Mesodermal cell (in vitro differentiated cells): ENCODE results near the gene SNTG2.

Experiments
- H3K27ac ChIP-seq: 2 replicates; pipeline ENCODE4 v1.7.0; 2013; ENCODE audit warnings: mild to moderate bottlenecking, low read depth, low read length, moderate library complexity; ENCODE audit not compliant: severe bottlenecking
- H3K36me3 ChIP-seq: 2 replicates; pipeline ENCODE4 v1.7.1; 2013; ENCODE audit warnings: mild to moderate bottlenecking, low read length, moderate library complexity; ENCODE audit not compliant: control insufficient read depth, insufficient read depth
- H3K4me1 ChIP-seq: one replicate; pipeline ENCODE4 v1.7.1; 2013; ENCODE audit warnings: mild to moderate bottlenecking, low read length; ENCODE audit not compliant: insufficient read depth, control insufficient read depth, poor library complexity, severe bottlenecking
- H3K4me3 ChIP-seq: 2 replicates; pipeline ENCODE4 v1.7.0; 2013; ENCODE audit warnings: low read length, control low read depth, mild to moderate bottlenecking; ENCODE audit not compliant: insufficient read depth, poor library complexity, severe bottlenecking; ENCODE audit errors: extremely low read depth
- H3K9me3 ChIP-seq: 2 replicates; pipeline ENCODE4 v1.7.1; 2013; ENCODE audit warnings: mild to moderate bottlenecking, low read length, moderate library complexity; ENCODE audit not compliant: control insufficient read depth
- WGBS, 2 experiments: methylation state at CpG; one replicate each; pipeline ENCODE4 v1.1.5; 2013; ENCODE audit warnings: missing lambda C conversion rate in 2 of 2; ENCODE audit not compliant: insufficient coverage in 2 of 2; 5-methylcytosine and 5-hydroxymethylcytosine counted together

The SNTG2 gene

DNA sequence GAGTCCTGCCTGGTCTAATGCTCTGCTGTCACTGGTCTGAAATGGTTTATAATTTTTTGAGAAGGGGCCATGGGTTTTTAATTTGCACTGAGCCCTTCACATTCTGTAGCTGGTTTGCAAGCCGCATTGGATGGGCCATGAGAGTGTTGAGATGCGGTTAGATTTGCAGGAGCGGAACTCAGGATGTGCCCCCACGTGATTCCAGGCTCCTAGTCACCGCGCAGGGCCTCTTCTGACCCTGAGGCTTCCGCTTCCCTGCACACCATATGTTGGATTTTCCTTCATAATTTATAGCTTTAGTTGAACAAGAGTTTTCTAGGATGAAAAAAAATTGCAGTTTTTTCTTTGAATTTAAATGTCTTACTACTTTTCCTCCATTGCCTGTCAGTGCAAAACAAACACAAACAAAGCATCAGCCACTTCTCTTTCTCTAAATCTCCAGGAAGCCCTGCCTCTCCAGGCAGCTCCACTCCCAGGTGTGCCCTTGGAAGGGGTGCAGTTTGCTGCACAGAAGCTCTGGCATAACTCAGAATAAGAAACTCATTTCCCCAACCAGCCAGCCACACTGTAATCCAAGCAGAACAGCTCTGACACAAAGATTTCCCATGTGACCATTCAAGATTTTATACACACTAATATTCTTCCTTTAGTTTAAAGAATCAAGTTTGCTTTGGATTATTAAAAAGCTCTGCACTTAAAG, 444.2 kb downstream of the SNTG2 start:
- WGBS, 2 experiments = 95 to 100% methylated on average over 4 to 6 of the region's 7 CpGs
- no peak overlapping the region for H3K27ac ChIP-seq
- H3K36me3 ChIP-seq = no peaks in the 10 kb centered on the region
- no peak overlapping the region for H3K4me3 ChIP-seq
- no peaks in the 10 kb centered on the region for H3K9me3 ChIP-seq
- H3K4me1 ChIP-seq = no peaks in the 10 kb centered on the region

- Histone ChIP-seq H3K27ac (no peak overlapping the region), H3K36me3 (no peaks in the 10 kb centered on the region), H3K4me1 (no peaks in the 10 kb centered on the region), H3K4me3 (no peak overlapping the region), H3K9me3 (no peaks in the 10 kb centered on the region)
- 78 to 84% methylated on average over 3 to 4 of the region's 4 CpGs for WGBS, 2 experiments
Measured at GRCh38 chr2:1397350-1397749, 446.7 kb downstream of the SNTG2 start.

DNA sequence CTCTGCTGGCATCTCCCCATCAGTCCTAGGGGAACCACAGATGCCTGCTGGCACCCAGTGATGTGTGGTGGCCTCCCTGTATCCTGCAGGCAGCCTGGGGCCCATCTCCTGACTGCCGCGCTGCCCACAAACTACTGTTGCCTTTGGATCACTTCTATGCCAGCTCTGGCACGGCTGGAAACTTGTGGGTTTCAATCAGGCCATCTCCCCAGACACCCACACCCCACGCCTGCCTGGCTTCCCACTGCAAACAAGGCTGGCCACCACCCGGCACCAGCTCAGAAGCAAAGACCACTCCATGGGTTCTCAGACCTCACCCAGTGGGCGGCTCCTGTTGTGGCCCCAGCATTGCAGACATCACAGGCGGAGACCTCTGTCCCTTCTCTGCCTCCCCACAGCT, 447.5 kb downstream of the SNTG2 start:
- Histone ChIP-seq H3K4me3 (no peak overlapping the region), H3K4me1 (no peaks in the 10 kb centered on the region), H3K9me3 (peaks cover 4% of the 10 kb centered on the region), H3K27ac (no peak overlapping the region), H3K36me3 (no peaks in the 10 kb centered on the region)
- 93% methylated on average over 5 to 6 of the region's 7 CpGs for WGBS, 2 experiments

DNA sequence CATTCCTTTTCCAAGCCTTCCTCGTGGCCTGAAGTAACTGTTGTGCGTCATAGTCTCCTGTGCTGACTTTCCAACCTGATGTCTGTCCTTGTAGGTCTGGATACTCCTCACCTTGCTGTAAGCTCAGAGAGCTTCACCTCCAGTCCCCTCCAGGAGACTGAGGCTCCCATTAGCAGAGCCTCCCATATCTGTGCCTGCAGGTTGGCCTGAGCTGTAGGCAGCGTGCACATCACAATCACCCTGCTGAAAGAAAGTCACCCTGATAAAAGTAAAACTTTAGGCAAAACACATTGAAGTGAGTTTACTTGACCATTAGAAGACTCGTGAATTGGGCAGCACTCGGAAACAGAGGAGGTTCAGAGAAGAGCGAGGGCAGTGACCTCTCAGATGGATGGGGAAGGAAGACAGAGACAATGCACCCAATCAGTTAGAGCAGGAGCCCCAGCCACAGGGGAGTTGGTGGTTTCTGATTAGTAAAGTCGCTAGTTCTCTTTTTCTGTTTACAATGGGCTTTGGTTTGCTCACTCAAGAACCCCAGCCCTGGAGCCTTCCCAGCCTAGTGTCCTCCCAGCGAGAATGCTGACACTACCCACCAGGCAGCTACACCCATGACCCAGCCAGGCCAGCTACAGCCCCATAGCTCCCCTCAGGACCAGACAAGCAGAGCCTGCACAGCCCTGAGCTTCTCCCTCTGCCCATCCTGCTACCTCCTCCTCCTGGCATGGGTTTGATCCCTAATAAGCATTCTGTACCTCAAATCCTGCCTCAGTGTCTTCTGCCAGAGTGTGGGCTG, 450.5 kb downstream of the SNTG2 start:
- Histone ChIP-seq H3K9me3 (peaks cover 4% of the 10 kb centered on the region), H3K36me3 (no peaks in the 10 kb centered on the region), H3K4me3 (no peak overlapping the region), H3K27ac (no peak overlapping the region), H3K4me1 (no peaks in the 10 kb centered on the region)
- WGBS, 2 experiments = 90 to 96% methylated on average over 6 of the region's 8 CpGs

- Histone ChIP-seq H3K4me3 (no peak overlapping the region), H3K27ac (no peak overlapping the region), H3K4me1 (no peaks in the 10 kb centered on the region), H3K36me3 (no peaks in the 10 kb centered on the region), H3K9me3 (peaks cover 4% of the 10 kb centered on the region)
- 87 to 88% methylated on average over 6 to 7 of the region's 9 CpGs for WGBS, 2 experiments
Measured at GRCh38 chr2:1402064-1402463, 451.4 kb downstream of the SNTG2 start.

DNA sequence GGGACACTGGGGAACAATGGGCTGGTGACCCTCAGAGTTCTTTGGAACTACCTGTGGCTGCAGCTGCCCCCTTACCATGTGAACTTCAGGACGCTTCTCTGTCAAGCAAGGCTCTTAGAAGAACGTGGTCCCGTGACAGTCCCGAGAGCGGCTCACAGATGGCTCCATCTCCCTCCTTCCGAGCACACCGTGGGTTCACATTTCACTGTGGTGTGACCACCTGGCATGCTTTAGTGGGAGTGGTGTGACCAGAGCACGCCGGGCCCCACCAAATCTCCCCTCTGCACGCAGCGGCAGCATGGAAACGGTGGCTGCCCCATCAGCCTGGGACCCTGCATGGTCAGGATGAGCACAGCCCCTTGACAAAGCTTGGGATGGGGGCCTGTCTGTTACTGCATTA, 452.9 kb downstream of the SNTG2 start:
- no peaks in the 10 kb centered on the region for H3K4me1 ChIP-seq

DNA sequence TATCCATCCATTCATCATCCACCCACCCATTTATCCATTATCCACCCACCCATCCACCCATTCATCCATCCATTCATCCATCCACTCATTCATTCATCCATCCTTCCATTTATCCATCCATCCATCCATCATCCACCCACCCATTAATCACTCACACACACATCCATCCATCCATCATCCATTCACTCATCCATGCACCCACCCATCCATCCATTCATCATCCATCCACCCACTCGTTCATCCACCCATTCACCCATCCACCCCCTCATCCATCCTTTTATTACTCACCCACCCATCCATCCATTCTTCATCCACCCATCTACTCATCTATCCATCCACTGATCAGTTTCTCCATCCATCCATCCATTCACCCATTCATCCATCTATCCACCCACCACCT, 454.5 kb downstream of the SNTG2 start:
- 82 to 87% methylated on average over 1 of the region's 1 CpG for WGBS, 2 experiments
- Histone ChIP-seq H3K36me3 (no peaks in the 10 kb centered on the region), H3K9me3 (peaks cover 4% of the 10 kb centered on the region)

More for the DNA sequence above, 452.9 kb downstream of the SNTG2 start:
- Histone ChIP-seq H3K4me3 (no peak overlapping the region), H3K27ac (no peak overlapping the region), H3K36me3 (no peaks in the 10 kb centered on the region), H3K9me3 (peaks cover 4% of the 10 kb centered on the region)
- WGBS, 2 experiments = 89 to 93% methylated on average over 12 of the region's 12 CpGs

DNA sequence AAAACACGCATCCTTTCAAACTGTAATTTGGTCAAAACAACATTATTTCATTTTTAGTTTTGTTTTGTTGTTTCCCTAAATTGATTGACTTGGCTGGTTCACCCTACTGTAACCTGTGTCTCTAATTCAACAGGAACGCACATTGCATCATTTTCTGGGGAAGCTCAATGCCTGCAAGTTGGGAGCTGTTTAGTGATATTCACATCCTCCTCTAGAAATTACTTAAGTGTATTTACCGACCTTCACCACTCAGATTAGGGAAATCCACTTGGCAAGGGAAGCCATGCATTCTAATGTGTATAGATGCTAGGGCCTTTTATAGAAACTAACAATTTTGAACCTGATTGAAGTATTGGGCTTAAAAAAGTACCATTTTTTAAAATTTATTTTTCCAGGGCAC, 455.3 kb downstream of the SNTG2 start:
- WGBS, 2 experiments = no CpG with 5 or more reads among the region's 3 CpGs
- Histone ChIP-seq H3K4me3 (no peak overlapping the region), H3K36me3 (no peaks in the 10 kb centered on the region), H3K9me3 (peaks cover 4% of the 10 kb centered on the region), H3K27ac (no peak overlapping the region), H3K4me1 (no peaks in the 10 kb centered on the region)

More for the DNA sequence above, 454.5 kb downstream of the SNTG2 start:
- Histone ChIP-seq H3K4me1 (no peaks in the 10 kb centered on the region), H3K27ac (no peak overlapping the region), H3K4me3 (no peak overlapping the region)

DNA sequence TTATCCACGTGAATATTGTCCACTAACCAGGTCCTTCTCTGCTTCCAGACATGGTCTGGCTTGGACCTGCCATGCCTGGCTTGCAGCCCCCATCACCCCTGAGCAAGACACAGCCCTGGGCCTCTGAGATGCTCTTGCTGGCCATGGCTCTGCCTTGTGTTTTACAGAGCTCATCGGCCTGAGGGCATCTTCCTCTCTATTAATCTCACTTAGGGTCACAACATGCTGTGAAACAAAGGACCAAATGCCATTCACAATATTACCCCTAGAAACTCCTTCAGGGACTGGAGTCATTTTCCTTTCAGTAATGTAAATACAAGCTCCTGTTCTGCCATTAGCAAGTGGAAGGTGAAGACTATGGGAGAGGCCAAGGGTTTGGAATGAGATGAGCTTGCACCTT, 455.8 kb downstream of the SNTG2 start:
- 62 to 80% methylated on average over 1 to 2 of the region's 2 CpGs for WGBS, 2 experiments

GRCh38 chr2:1407950-1408675, 457.5 kb downstream of the SNTG2 start:
- Histone ChIP-seq H3K9me3 (no peaks in the 10 kb centered on the region), H3K4me1 (peaks cover 5% of the 10 kb centered on the region), H3K27ac (no peak overlapping the region), H3K36me3 (no peaks in the 10 kb centered on the region), H3K4me3 (no peak overlapping the region)
- 89% methylated on average over 8 to 12 of the region's 16 CpGs for WGBS, 2 experiments

More for the DNA sequence above, 455.8 kb downstream of the SNTG2 start:
- Histone ChIP-seq H3K27ac (no peak overlapping the region), H3K9me3 (peaks cover 4% of the 10 kb centered on the region), H3K4me3 (no peak overlapping the region), H3K4me1 (no peaks in the 10 kb centered on the region), H3K36me3 (no peaks in the 10 kb centered on the region)
